Caco-2 (cell line): ENCODE data around the gene MICU1. TPM values are rescaled to one million over a fixed set of nuclear protein-coding genes. Genes with fewer than 3 reads are reported as not detected.

Experiments
- BruUV-seq: library from RNA; stranded (reverse); fragments of 400-500 nt; replicated peaks from 2 replicates; lab custom pipeline; 2021; lab: Mats Ljungman, UMichigan
- CTCF ChIA-PET: fragments of 300-600 bp; sonication (Branson Sonifier 250); formaldehyde crosslinking; loops from one replicate; lab custom pipeline; 2022; ENCODE audit warnings: antibody characterized with exemption; lab: Charles Lee
- POLR2A ChIA-PET: fragments of 300-600 bp; sonication (Branson Sonifier 250); formaldehyde crosslinking; loops from one replicate; lab custom pipeline; 2022; ENCODE audit warnings: antibody characterized with exemption; lab: Charles Lee
- DNase-seq, 2 experiments: peaks; one replicate each; pipeline versions ENCODE4 v3.0.0 to v3.0.0-alpha.2; 2020 to 2022
- H3K27me3 ChIP-seq: replicated peaks from 2 replicates; pipeline ENCODE4 v1.6.0; 2011; ENCODE audit warnings: low read length; ENCODE audit not compliant: control insufficient read depth, insufficient read depth
- H3K36me3 ChIP-seq: 2 replicates; pipeline ENCODE4 v1.5.1; 2011; ENCODE audit warnings: low read length; ENCODE audit not compliant: control insufficient read depth, insufficient read depth
- H3K4me1 ChIP-seq: fragments of 250-450 bp; sonication (Bioruptor Pico); 2 replicates; pipeline ENCODE4 v1.5.1; 2020; ENCODE audit warnings: mild to moderate bottlenecking
- H3K4me3 ChIP-seq: 2 replicates; pipeline ENCODE4 v1.5.1; 2011; ENCODE audit warnings: low read depth, mild to moderate bottlenecking, control low read depth, low read length
- H3K9me3 ChIP-seq: fragments of 250-450 bp; sonication (Bioruptor Pico); 2 replicates; pipeline ENCODE4 v1.5.1; 2020; ENCODE audit warnings: mild to moderate bottlenecking, moderate library complexity
- H3K27ac Mint-ChIP-seq: one replicate; pipeline ENCODE4 v1.8.0; 2022; ENCODE audit warnings: mixed read lengths; ENCODE audit not compliant: unreplicated experiment
- H3K27me3 Mint-ChIP-seq: one replicate; pipeline ENCODE4 v1.8.0; 2022; ENCODE audit warnings: mixed read lengths; ENCODE audit not compliant: insufficient read depth, unreplicated experiment
- H3K36me3 Mint-ChIP-seq: one replicate; pipeline ENCODE4 v1.8.0; 2022; ENCODE audit warnings: mild to moderate bottlenecking, mixed read lengths; ENCODE audit not compliant: insufficient read depth, unreplicated experiment
- H3K4me1 Mint-ChIP-seq: one replicate; pipeline ENCODE4 v1.8.0; 2022; ENCODE audit warnings: low read depth, mixed read lengths; ENCODE audit not compliant: unreplicated experiment
- H3K4me3 Mint-ChIP-seq: one replicate; pipeline ENCODE4 v1.8.0; 2022; ENCODE audit warnings: mild to moderate bottlenecking, moderate library complexity, mixed read lengths; ENCODE audit not compliant: unreplicated experiment
- H3K9me3 Mint-ChIP-seq: one replicate; pipeline ENCODE4 v1.8.0; 2022; ENCODE audit warnings: mixed read lengths; ENCODE audit not compliant: unreplicated experiment
- intact Hi-C: fragments of 100-400 bp; cut with micrococcal nuclease; formaldehyde crosslinking; loops from one replicate; pipeline ENCODE4 v1.10.0; 2022; ENCODE audit not compliant: unreplicated experiment
- total RNA-seq: library from RNA; stranded (reverse); gene quantifications from 2 replicates; pipeline ENCODE4 v1.2.3, GENCODE V29; 2022
- TF ChIP-seq, protein P1 (sequence below), 2 experiments: fragments of 200-600 bp in 1 of 2; IDR thresholded peaks; 1 replicate in 1 of 2; 2 replicates in 1 of 2; pipeline versions ENCODE4 v1.5.1 to v1.8.0; 2011 to 2022; ENCODE audit warnings: antibody characterized with exemption in 1 of 2, control low read depth in 1 of 2, inconsistent platforms in 1 of 2, low read depth in 1 of 2, low read length in 1 of 2, mild to moderate bottlenecking in 1 of 2, moderate library complexity in 1 of 2; ENCODE audit not compliant: insufficient read depth in 1 of 2, severe bottlenecking in 1 of 2, unreplicated experiment in 1 of 2

Gene MICU1
- total RNA-seq, 1 experiment from 2014 or later: 83.2 TPM

DNA sequence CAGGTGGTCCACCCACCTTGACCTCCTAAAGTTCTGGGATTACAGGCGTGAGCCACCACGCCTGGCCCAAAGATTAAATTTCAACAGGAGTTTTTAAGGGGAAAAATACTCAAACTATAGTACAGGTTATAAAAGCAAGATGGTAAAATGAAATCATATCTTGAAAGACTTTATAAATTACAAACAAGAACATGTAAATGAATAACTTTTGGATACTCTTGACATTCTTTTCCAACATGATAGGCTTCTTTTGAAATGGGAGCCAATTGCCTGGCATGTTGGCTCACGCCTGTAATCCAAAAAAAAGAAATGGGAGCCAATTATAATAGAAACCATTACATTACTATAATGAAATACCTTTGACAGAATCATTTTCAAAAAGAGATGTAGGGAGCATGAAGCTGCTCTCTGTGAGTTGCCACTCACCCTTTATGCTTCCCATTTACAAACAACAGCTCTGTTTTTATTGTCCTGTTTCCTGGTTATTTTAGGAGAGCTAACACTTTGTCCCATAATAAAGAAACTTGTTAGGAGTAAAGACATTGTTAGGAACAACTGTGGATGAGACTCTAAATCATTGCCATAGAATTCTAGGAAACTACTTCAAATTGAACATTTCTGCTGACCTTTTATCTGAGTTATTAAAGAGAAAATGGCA lies 41.5 kb upstream of the MICU1 start:
- Mint-ChIP-seq H3K4me1 (peaks cover 1% of the 10 kb centered on the region), H3K27ac (no peak overlapping the region), H3K9me3 (no peaks in the 10 kb centered on the region), H3K4me3 (no peak overlapping the region), H3K36me3 (no peaks in the 10 kb centered on the region), H3K27me3 (no peaks in the 10 kb centered on the region)
- ChIA-PET CTCF (no interaction called here), POLR2A (interaction anchor here (0.5 kb wide), 1 partner anchor 198 kb away, joined by 3 read pairs; no protein-coding TSS in a partner anchor)
- no TSS peak for BruUV-seq
- no peaks in the 10 kb centered on the region for H3K4me1 ChIP-seq
- H3K27me3 ChIP-seq: no peaks in the 10 kb centered on the region
- no peaks in the 10 kb centered on the region for H3K9me3 ChIP-seq
- H3K36me3 ChIP-seq: no peaks in the 10 kb centered on the region
- TF ChIP-seq, protein P1, sequence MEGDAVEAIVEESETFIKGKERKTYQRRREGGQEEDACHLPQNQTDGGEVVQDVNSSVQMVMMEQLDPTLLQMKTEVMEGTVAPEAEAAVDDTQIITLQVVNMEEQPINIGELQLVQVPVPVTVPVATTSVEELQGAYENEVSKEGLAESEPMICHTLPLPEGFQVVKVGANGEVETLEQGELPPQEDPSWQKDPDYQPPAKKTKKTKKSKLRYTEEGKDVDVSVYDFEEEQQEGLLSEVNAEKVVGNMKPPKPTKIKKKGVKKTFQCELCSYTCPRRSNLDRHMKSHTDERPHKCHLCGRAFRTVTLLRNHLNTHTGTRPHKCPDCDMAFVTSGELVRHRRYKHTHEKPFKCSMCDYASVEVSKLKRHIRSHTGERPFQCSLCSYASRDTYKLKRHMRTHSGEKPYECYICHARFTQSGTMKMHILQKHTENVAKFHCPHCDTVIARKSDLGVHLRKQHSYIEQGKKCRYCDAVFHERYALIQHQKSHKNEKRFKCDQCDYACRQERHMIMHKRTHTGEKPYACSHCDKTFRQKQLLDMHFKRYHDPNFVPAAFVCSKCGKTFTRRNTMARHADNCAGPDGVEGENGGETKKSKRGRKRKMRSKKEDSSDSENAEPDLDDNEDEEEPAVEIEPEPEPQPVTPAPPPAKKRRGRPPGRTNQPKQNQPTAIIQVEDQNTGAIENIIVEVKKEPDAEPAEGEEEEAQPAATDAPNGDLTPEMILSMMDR (IDR thresholded peaks at IDR 0.05; ENCODE audit: insufficient read depth in 1 of 2, low read depth in 1 of 2, low read length in 1 of 2, severe bottlenecking in 1 of 2, unreplicated experiment in 1 of 2): no peak
- intact Hi-C loops: no loop called here
- DNase-seq: no peak
- H3K4me3 ChIP-seq: no peak overlapping the region

DNA sequence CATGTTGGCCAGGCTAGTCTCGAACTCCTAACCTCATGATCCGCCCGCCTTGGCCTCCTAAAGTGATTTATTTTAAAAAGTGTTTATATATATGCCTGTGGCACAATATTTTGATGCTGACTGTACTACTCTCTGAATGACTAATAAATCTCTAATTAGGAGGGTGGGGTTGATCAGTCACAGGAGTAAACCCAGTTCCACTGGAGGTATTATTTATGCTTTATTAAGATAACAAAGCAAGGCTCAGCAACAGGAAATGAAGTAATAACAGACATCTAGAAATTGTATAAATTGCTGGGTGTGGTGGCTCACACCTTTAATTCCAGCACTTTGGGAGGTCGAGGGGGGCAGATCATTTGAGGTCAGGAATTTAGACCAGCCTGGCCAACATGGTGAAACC lies 40.0 kb upstream of the MICU1 start:
- TF ChIP-seq, protein P1 (IDR thresholded peaks at IDR 0.05; ENCODE audit: insufficient read depth in 1 of 2, low read depth in 1 of 2, low read length in 1 of 2, severe bottlenecking in 1 of 2, unreplicated experiment in 1 of 2): no peak
- intact Hi-C loops: no loop called here
- H3K9me3 Mint-ChIP-seq: peaks cover under 1% of the 10 kb centered on the region
- POLR2A ChIA-PET: interaction anchor here (0.6 kb wide), 1 partner anchor 126 kb away, joined by 7 read pairs; no protein-coding TSS in a partner anchor
- no TSS peak for BruUV-seq
- no peak overlapping the region for H3K4me3 Mint-ChIP-seq
- H3K27ac Mint-ChIP-seq: no peak overlapping the region
- no peaks in the 10 kb centered on the region for H3K4me1 Mint-ChIP-seq
- Histone ChIP-seq H3K36me3 (no peaks in the 10 kb centered on the region), H3K4me3 (no peak overlapping the region), H3K4me1 (no peaks in the 10 kb centered on the region), H3K27me3 (no peaks in the 10 kb centered on the region), H3K9me3 (no peaks in the 10 kb centered on the region)
- H3K36me3 Mint-ChIP-seq: no peaks in the 10 kb centered on the region
- no peak for DNase-seq
- H3K27me3 Mint-ChIP-seq: no peaks in the 10 kb centered on the region
- CTCF ChIA-PET: no interaction called here

DNA sequence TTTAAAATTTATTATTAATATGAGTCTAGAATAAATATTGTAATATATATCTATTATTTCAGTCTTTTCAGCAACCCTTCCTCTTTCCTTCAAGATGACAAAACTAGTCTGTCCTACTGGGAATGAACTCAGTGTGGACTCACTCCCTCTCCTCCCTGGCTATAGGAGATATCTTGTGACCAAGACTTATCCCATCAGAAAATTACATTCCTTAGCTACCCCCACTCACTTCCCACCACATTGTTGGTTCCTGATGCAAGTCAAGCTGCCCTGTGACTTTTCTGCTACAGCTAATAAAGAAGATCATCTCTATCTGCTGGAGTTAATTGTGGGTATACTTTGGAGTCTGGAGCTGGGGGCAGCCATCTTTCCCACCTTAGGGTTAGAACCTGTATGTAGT lies 38.1 kb upstream of the MICU1 start:
- no peaks in the 10 kb centered on the region for H3K27me3 ChIP-seq
- no peak overlapping the region for H3K4me3 ChIP-seq
- CTCF ChIA-PET: interaction anchor here (0.6 kb wide), 1 partner anchor 431 kb away, joined by 5 read pairs; no protein-coding TSS in a partner anchor
- Mint-ChIP-seq H3K36me3 (no peaks in the 10 kb centered on the region), H3K4me1 (peaks cover 5% of the 10 kb centered on the region), H3K27me3 (no peaks in the 10 kb centered on the region), H3K9me3 (peaks cover 10% of the 10 kb centered on the region), H3K27ac (no peak overlapping the region), H3K4me3 (no peak overlapping the region)
- no TSS peak for BruUV-seq
- H3K9me3 ChIP-seq: no peaks in the 10 kb centered on the region
- H3K4me1 ChIP-seq: peaks cover 7% of the 10 kb centered on the region; the same call in 1 of the 2 replicates
- intact Hi-C loops: no loop called here
- POLR2A ChIA-PET: no interaction called here
- no peaks in the 10 kb centered on the region for H3K36me3 ChIP-seq
- TF ChIP-seq, protein P1 (IDR thresholded peaks at IDR 0.05; ENCODE audit: insufficient read depth in 1 of 2, low read depth in 1 of 2, low read length in 1 of 2, severe bottlenecking in 1 of 2, unreplicated experiment in 1 of 2): no peak
- no peak for DNase-seq
